ENCODE measurements around the gene SKIC3. TPM values are rescaled to one million over a fixed set of nuclear protein-coding genes. Genes with fewer than 3 reads are reported as not detected.

SKIC3 gene
- total and polyA plus RNA-seq, 2 of the 13 experiments (the other 11 are each of a cell fraction or from before 2014, with no cell fraction given): 36.9 to 61.5 TPM

DNA sequence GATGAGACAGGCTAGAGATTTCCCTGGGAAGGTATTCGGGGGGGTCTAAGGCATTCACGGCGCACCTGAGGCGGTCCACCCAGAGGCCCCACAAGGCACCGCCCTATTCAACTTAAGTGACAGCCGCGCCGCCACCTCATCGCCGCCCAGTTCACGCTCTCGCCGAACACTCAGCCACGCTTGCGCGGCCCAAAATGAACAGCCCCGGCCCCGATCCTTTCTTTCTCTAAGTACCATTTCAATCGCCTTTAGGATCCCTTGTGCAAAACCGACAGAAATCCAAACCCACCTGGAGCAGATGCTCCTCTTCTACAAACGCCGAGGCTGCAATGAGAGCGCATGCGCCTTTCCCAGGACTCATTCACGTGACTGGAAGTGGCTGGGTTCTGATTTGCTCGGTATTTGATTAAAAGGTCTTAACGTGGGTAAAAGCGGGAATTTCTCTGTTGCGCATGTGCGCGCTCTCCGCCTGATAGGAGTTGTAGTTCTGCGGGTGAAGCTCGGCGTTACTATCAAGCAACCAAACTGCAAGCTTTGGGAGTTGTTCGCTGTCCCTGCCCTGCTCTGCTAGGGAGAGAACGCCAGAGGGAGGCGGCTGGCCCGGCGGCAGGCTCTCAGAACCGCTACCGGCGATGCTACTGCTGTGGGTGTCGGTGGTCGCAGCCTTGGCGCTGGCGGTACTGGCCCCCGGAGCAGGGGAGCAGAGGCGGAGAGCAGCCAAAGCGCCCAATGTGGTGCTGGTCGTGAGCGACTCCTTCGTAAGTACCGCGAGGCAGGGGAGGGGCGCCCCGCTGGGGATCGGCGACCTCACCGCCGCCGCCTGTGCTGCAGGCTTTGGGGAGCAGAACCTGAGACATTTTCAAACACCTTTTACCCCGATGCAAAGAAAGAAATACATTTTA lies at the start of gene SKIC3, which contains the start of gene ARSK (continued):
- TF ChIP-seq CCDC6 (CRISPR knock-in tag; IDR thresholded peaks at IDR 0.05) (peak; percentile 77; the same call in 1 of the 2 replicates), GATAD2A (CRISPR knock-in tag; IDR thresholded peaks at IDR 0.05) (peak; percentile 52), ZNF616 (CRISPR knock-in tag; IDR thresholded peaks at IDR 0.05; ENCODE audit: low read depth) (0 out of 2 replicates have a peak, but pooled peaks have one; percentile 39), AKAP8 (CRISPR knock-in tag; IDR thresholded peaks at IDR 0.05) (no peak), NFKB2 (CRISPR knock-in tag; IDR thresholded peaks at IDR 0.05; ENCODE audit: borderline replicate concordance) (peak; percentile 86; the same call in 1 of the 2 replicates), ZNF263 (CRISPR knock-in tag; IDR thresholded peaks at IDR 0.05) (peak; percentile 28; the same call in 1 of the 2 replicates), NFE2L2 (IDR thresholded peaks at IDR 0.05; ENCODE audit: low read length) (no peak), SMC3 (IDR thresholded peaks at IDR 0.05; ENCODE audit: low read length) (0 out of 2 replicates have a peak, but pooled peaks have one; percentile 1), CAMTA2 (CRISPR knock-in tag; IDR thresholded peaks at IDR 0.05; ENCODE audit: borderline replicate concordance) (no peak), ZKSCAN8 (CRISPR knock-in tag; IDR thresholded peaks at IDR 0.05; ENCODE audit: borderline replicate concordance) (peak; percentile 85), SNAPC2 (CRISPR knock-in tag; IDR thresholded peaks at IDR 0.05) (peak; percentile 67; the same call in 1 of the 2 replicates), ZNF850 (CRISPR knock-in tag; conservative IDR thresholded peaks at IDR 0.05) (no peak), MAFG (CRISPR knock-in tag; IDR thresholded peaks at IDR 0.05) (no peak), PRPF4 (IDR thresholded peaks at IDR 0.05; ENCODE audit: low read depth, low read length, poor library complexity, severe bottlenecking) (no peak), ZNF572 (CRISPR knock-in tag; IDR thresholded peaks at IDR 0.05) (peak; percentile 87; the same call in 1 of the 2 replicates), SIN3B (IDR thresholded peaks at IDR 0.05; ENCODE audit: low read length) (no peak; the same call in 1 of the 2 replicates), EZH2 (conservative IDR thresholded peaks at IDR 0.05; ENCODE audit: low read depth, low read length) (no peak), KDM2A (CRISPR knock-in tag; IDR thresholded peaks at IDR 0.05; ENCODE audit: borderline replicate concordance, low read depth) (peak; percentile 70), ZNF496 (CRISPR knock-in tag; IDR thresholded peaks at IDR 0.05; ENCODE audit: insufficient replicate concordance) (no peak)
- TF ChIP-seq, protein P1, sequence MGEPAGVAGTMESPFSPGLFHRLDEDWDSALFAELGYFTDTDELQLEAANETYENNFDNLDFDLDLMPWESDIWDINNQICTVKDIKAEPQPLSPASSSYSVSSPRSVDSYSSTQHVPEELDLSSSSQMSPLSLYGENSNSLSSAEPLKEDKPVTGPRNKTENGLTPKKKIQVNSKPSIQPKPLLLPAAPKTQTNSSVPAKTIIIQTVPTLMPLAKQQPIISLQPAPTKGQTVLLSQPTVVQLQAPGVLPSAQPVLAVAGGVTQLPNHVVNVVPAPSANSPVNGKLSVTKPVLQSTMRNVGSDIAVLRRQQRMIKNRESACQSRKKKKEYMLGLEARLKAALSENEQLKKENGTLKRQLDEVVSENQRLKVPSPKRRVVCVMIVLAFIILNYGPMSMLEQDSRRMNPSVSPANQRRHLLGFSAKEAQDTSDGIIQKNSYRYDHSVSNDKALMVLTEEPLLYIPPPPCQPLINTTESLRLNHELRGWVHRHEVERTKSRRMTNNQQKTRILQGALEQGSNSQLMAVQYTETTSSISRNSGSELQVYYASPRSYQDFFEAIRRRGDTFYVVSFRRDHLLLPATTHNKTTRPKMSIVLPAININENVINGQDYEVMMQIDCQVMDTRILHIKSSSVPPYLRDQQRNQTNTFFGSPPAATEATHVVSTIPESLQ (CRISPR knock-in tag; conservative IDR thresholded peaks at IDR 0.05): 0 out of 2 replicates have a peak, but pooled peaks have one; percentile 75
- TF ChIP-seq, protein P2, sequence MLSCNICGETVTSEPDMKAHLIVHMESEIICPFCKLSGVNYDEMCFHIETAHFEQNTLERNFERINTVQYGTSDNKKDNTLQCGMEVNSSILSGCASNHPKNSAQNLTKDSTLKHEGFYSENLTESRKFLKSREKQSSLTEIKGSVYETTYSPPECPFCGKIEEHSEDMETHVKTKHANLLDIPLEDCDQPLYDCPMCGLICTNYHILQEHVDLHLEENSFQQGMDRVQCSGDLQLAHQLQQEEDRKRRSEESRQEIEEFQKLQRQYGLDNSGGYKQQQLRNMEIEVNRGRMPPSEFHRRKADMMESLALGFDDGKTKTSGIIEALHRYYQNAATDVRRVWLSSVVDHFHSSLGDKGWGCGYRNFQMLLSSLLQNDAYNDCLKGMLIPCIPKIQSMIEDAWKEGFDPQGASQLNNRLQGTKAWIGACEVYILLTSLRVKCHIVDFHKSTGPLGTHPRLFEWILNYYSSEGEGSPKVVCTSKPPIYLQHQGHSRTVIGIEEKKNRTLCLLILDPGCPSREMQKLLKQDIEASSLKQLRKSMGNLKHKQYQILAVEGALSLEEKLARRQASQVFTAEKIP (CRISPR knock-in tag; IDR thresholded peaks at IDR 0.05; ENCODE audit: borderline replicate concordance): no peak
- TF ChIP-seq, protein P3, sequence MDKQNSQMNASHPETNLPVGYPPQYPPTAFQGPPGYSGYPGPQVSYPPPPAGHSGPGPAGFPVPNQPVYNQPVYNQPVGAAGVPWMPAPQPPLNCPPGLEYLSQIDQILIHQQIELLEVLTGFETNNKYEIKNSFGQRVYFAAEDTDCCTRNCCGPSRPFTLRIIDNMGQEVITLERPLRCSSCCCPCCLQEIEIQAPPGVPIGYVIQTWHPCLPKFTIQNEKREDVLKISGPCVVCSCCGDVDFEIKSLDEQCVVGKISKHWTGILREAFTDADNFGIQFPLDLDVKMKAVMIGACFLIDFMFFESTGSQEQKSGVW (CRISPR knock-in tag; IDR thresholded peaks at IDR 0.05; ENCODE audit: borderline replicate concordance): no peak
- TF ChIP-seq, protein P4, sequence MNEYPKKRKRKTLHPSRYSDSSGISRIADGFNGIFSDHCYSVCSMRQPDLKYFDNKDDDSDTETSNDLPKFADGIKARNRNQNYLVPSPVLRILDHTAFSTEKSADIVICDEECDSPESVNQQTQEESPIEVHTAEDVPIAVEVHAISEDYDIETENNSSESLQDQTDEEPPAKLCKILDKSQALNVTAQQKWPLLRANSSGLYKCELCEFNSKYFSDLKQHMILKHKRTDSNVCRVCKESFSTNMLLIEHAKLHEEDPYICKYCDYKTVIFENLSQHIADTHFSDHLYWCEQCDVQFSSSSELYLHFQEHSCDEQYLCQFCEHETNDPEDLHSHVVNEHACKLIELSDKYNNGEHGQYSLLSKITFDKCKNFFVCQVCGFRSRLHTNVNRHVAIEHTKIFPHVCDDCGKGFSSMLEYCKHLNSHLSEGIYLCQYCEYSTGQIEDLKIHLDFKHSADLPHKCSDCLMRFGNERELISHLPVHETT (CRISPR knock-in tag; conservative IDR thresholded peaks at IDR 0.05): no peak; the same call in 1 of the 2 replicates
- TF ChIP-seq, protein P5, sequence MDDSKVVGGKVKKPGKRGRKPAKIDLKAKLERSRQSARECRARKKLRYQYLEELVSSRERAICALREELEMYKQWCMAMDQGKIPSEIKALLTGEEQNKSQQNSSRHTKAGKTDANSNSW (CRISPR knock-in tag; IDR thresholded peaks at IDR 0.05; ENCODE audit: borderline replicate concordance): no peak
